Neuronal stem cell (in vitro differentiated cells): Measurements from ENCODE around the gene CPXM1.

Experiments used
- DNase-seq: peaks from one replicate; pipeline ENCODE4 v3.0.0-alpha.2; 2013; ENCODE audit warnings: low spot score
- H2AFZ ChIP-seq: one replicate; pipeline ENCODE4 v1.6.1; 2013; ENCODE audit warnings: mild to moderate bottlenecking, low read length, inconsistent platforms
- H2AK5ac ChIP-seq: 2 replicates; pipeline ENCODE4 v1.6.1; 2013; ENCODE audit warnings: low read depth, mild to moderate bottlenecking, inconsistent platforms, low read length, moderate library complexity, mixed read lengths
- H2BK120ac ChIP-seq: 2 replicates; pipeline ENCODE4 v1.6.1; 2013; ENCODE audit warnings: low read depth, mild to moderate bottlenecking, inconsistent platforms, low read length, moderate library complexity, mixed read lengths
- H2BK12ac ChIP-seq: one replicate; pipeline ENCODE4 v1.6.1; 2013; ENCODE audit warnings: low read length, inconsistent platforms
- H2BK15ac ChIP-seq: 2 replicates; pipeline ENCODE4 v1.6.1; 2013; ENCODE audit warnings: mild to moderate bottlenecking, low read length, inconsistent platforms, mixed read lengths
- H2BK5ac ChIP-seq: one replicate; pipeline ENCODE4 v1.6.1; 2013; ENCODE audit warnings: inconsistent platforms, mild to moderate bottlenecking, low read length, moderate library complexity
- H3K14ac ChIP-seq: one replicate; pipeline ENCODE4 v1.6.1; 2013; ENCODE audit warnings: low read length, inconsistent platforms
- H3K18ac ChIP-seq: 2 replicates; pipeline ENCODE4 v1.6.1; 2013; ENCODE audit warnings: low read length, inconsistent platforms
- H3K23ac ChIP-seq: 2 replicates; pipeline ENCODE4 v1.6.1; 2013; ENCODE audit warnings: low read depth, mild to moderate bottlenecking, mixed read lengths, low read length, inconsistent platforms; ENCODE audit not compliant: poor library complexity
- H3K27ac ChIP-seq: replicated peaks from 3 replicates; pipeline ENCODE4 v1.5.1; 2013; ENCODE audit warnings: low read length, inconsistent platforms
- H3K27me3 ChIP-seq, 3 experiments: 2 replicates each; pipeline ENCODE4 v1.6.1; 2013; ENCODE audit warnings: low read length in 3 of 3, mild to moderate bottlenecking in 2 of 3, inconsistent platforms in 1 of 3, low read depth in 1 of 3, mixed read lengths in 1 of 3, moderate library complexity in 1 of 3; ENCODE audit not compliant: control insufficient read depth in 3 of 3, insufficient read depth in 3 of 3
- H3K36me3 ChIP-seq, 2 donors: replicated peaks in 1 of 2; 2 replicates each; pipeline ENCODE4 v1.6.1; 2013; ENCODE audit warnings: low read length in 2 of 2; ENCODE audit not compliant: control insufficient read depth in 2 of 2, insufficient read depth in 2 of 2
- H3K4ac ChIP-seq: 2 replicates; pipeline ENCODE4 v1.6.1; 2013; ENCODE audit warnings: inconsistent platforms, mild to moderate bottlenecking, low read length, moderate library complexity
- H3K4me1 ChIP-seq, 2 donors: 1 replicate in 1 of 2; 2 replicates in 1 of 2; pipeline ENCODE4 v1.6.1; 2013; ENCODE audit warnings: low read length in 2 of 2, low read depth in 1 of 2; ENCODE audit not compliant: control insufficient read depth in 2 of 2, insufficient read depth in 1 of 2
- H3K4me2 ChIP-seq: one replicate; pipeline ENCODE4 v1.6.1; 2013; ENCODE audit warnings: mild to moderate bottlenecking, low read length, inconsistent platforms; ENCODE audit not compliant: insufficient read depth, poor library complexity, severe bottlenecking
- H3K4me3 ChIP-seq, 2 donors: 2 replicates each; pipeline ENCODE4 v1.5.1; 2013; ENCODE audit warnings: low read length in 2 of 2, mild to moderate bottlenecking in 2 of 2, inconsistent platforms in 1 of 2, moderate library complexity in 1 of 2
- H3K79me1 ChIP-seq: one replicate; pipeline ENCODE4 v1.6.1; 2013; ENCODE audit warnings: low read depth, mild to moderate bottlenecking, inconsistent platforms, low read length, moderate library complexity
- H3K9ac ChIP-seq: one replicate; pipeline ENCODE4 v1.6.1; 2013; ENCODE audit warnings: mild to moderate bottlenecking, low read depth, low read length, inconsistent platforms; ENCODE audit not compliant: poor library complexity
- H3K9me3 ChIP-seq, 2 donors: replicated peaks in 1 of 2; 2 replicates each; pipeline versions ENCODE3 to v1.6.1; 2013; ENCODE audit warnings: low read length in 2 of 2, mild to moderate bottlenecking in 2 of 2, inconsistent platforms in 1 of 2, low read depth in 1 of 2, mixed read lengths in 1 of 2, moderate library complexity in 1 of 2; ENCODE audit not compliant: control insufficient read depth in 2 of 2, insufficient read depth in 1 of 2
- H4K8ac ChIP-seq: one replicate; pipeline ENCODE4 v1.6.1; 2013; ENCODE audit warnings: low read depth, mild to moderate bottlenecking, inconsistent platforms, low read length, moderate library complexity
- H4K91ac ChIP-seq: one replicate; pipeline ENCODE4 v1.6.1; 2013; ENCODE audit warnings: low read length, low read depth, mild to moderate bottlenecking, inconsistent platforms; ENCODE audit not compliant: poor library complexity
- WGBS, 2 donors: extraction: QIAGEN DNeasy Blood & Tissue Kit; methylation state at CpG; one replicate each; pipeline ENCODE4 v1.1.7; 2013; ENCODE audit warnings: missing lambda C conversion rate in 2 of 2, mixed read lengths in 1 of 2; ENCODE audit not compliant: insufficient read length in 2 of 2, insufficient replicate concordance in 1 of 2; ENCODE audit errors: extremely low coverage in 2 of 2; 5-methylcytosine and 5-hydroxymethylcytosine counted together

Gene CPXM1

DNA sequence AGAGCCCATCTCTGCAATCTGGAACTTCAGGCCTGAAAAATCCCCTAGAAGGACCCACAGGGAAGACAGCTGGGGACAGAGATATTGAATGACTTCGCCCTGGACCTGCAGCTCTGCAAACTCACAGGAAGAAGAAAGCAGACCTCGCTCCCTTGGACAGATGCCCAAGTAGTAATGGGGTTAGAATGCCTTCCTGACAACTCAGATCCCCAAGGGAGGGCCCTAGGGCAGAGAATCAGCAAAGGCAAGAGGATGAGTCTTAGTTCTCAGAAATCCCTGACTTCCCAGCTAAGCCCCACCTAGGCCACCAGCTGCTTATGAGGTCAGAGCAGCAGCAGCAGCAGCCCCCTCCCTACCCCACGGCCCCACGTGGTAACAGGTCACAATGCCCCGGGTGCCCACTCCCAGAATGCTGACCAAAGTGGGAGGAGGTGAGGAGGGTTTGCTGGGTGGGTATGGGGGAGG is 14.2 kb upstream of the CPXM1 start, which contains the start of gene C20orf141:
TSS of gene C20orf141 (plus strand) at position 401 of the 465 bp plus-strand sequence. CDS start 198 bp downstream, outside the sequence.
- no peak within 1 kb of the TSS for H2BK15ac ChIP-seq
- no peaks in the 10 kb centered on the region for H3K4me1 ChIP-seq
- no peak within 1 kb of the TSS for H2BK120ac ChIP-seq
- peak within 1 kb of the TSS; percentile 35 for H2AK5ac ChIP-seq
- H3K27ac ChIP-seq, result no peak within 1 kb of the TSS
- H2BK12ac ChIP-seq, result peak within 1 kb of the TSS; percentile 79
- no peaks in the 10 kb centered on the region for H3K79me1 ChIP-seq
- H4K91ac ChIP-seq, result no peak within 1 kb of the TSS
- no peak within 1 kb of the TSS for H4K8ac ChIP-seq
- H3K36me3 ChIP-seq, result no peaks in the 10 kb centered on the region
- no peak within 1 kb of the TSS for H3K14ac ChIP-seq
- no peak within 1 kb of the TSS for H3K4me3 ChIP-seq
- no peak within 1 kb of the TSS for H2AFZ ChIP-seq
- H3K18ac ChIP-seq, result peak within 1 kb of the TSS; percentile 24
- no peak within 1 kb of the TSS for H3K4me2 ChIP-seq
- no peak within 1 kb of the TSS for H3K4ac ChIP-seq
- H3K9ac ChIP-seq, result no peak within 1 kb of the TSS
- DNase-seq, result no peak
- H3K27me3 ChIP-seq, result peaks cover 0 to 28% (median 0%) of the 10 kb centered on the region in 3 experiments
- peaks cover 0 to 10% of the 10 kb centered on the region in 2 donors for H3K9me3 ChIP-seq
- WGBS, 2 donors, result no CpG with 5 or more reads among the region's 5 CpGs
- H3K23ac ChIP-seq, result no peak within 1 kb of the TSS
- H2BK5ac ChIP-seq, result no peak within 1 kb of the TSS

DNA sequence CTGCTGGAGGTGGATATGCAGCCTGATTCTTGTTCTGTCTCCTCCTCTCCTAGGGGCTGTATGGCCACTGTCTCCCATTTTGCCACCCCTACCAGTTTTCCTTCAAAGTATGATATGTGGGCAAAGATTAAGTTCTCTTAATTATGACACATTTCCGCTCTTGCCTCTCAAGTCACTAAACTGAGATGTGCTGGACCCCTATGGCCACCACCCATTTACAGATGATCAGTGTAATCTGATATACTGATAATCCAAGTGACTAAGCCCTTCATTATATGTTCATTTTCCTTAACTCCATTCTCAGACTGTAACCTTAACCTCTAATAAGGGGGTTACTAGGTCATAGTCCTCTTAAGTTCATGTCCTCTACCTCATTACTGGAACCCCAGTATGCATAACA is 13.6 kb upstream of the CPXM1 start:
- DNase-seq, result no peak
- WGBS, 2 donors, result no CpG with 5 or more reads among the region's 1 CpG
- Histone ChIP-seq H2BK120ac (no peak overlapping the region), H2AK5ac (no peak overlapping the region), H3K18ac (no peak overlapping the region), H3K36me3 (no peaks in the 10 kb centered on the region), H3K27ac (no peak overlapping the region), H2BK12ac (no peak overlapping the region), H2BK15ac (no peak overlapping the region), H3K23ac (no peak overlapping the region), H2BK5ac (no peak overlapping the region), H3K4ac (no peak overlapping the region), H3K4me3 (no peak overlapping the region), H3K27me3 (peaks cover 0 to 24% (median 0%) of the 10 kb centered on the region in 3 experiments), H3K4me2 (no peak overlapping the region), H3K4me1 (no peaks in the 10 kb centered on the region), H4K8ac (no peak overlapping the region), H3K14ac (no peak overlapping the region), H2AFZ (no peak overlapping the region), H3K9ac (no peak overlapping the region), H3K79me1 (no peaks in the 10 kb centered on the region), H3K9me3 (peaks cover 0 to 10% of the 10 kb centered on the region in 2 donors), H4K91ac (no peak overlapping the region)

DNA sequence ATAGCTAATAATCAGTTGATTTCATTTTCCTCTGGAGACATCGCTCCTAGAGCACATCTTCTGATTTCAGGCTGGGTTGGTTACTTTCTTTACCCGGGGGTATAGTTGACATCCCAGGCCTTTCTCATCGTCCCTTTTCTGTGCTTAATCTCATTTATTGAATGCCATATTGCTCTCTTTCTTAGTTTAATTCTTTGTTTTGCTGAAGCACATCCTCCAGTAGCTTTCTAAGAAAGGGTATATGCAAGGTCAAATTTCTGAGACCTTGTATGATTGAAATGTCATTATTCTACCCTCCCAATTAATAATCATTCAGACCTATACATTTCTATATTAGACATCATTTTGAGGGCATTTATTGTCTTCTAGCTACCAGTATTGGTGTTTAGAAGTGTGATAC is 11.8 kb upstream of the CPXM1 start:
- Histone ChIP-seq H3K4me1 (no peaks in the 10 kb centered on the region), H3K23ac (no peak overlapping the region), H3K18ac (no peak overlapping the region), H3K4me3 (no peak overlapping the region), H4K8ac (no peak overlapping the region), H3K36me3 (no peaks in the 10 kb centered on the region), H2AFZ (no peak overlapping the region), H2BK5ac (no peak overlapping the region), H2BK12ac (no peak overlapping the region), H3K27ac (no peak overlapping the region), H4K91ac (no peak overlapping the region), H3K79me1 (no peaks in the 10 kb centered on the region), H2BK15ac (no peak overlapping the region), H3K9ac (no peak overlapping the region), H2AK5ac (no peak overlapping the region), H3K9me3 (peaks cover 2 to 10% of the 10 kb centered on the region in 2 donors), H3K4me2 (no peak overlapping the region), H3K14ac (no peak overlapping the region), H3K4ac (no peak overlapping the region), H3K27me3 (peaks cover 2 to 7% (median 7%) of the 10 kb centered on the region in 3 experiments), H2BK120ac (no peak overlapping the region)
- WGBS, 2 donors, result no CpG with 5 or more reads among the region's 3 CpGs
- DNase-seq, result no peak

DNA sequence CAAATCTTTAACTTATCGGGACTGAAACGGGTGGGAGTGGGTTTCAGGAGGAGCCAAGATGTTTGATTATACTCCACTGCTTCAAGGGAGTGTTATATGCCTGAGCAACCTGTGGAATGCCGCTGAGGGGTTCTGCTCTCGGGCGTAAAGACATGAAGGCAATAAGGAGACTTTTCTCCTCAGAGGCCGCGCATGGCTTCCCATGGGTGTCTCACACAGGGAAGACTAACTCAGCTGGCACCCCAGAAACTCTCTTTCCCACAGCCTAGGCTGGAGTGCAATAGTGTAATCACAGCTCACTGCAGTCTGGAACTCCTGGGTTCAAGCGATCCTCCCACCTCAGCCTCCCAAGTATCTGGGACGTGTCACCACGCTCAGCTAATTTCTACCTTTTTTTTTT is 9.3 kb upstream of the CPXM1 start:
- no peak overlapping the region for H3K4ac ChIP-seq
- H2BK120ac ChIP-seq, result no peak overlapping the region
- no peak overlapping the region for H3K4me2 ChIP-seq
- H2BK5ac ChIP-seq, result no peak overlapping the region
- H3K36me3 ChIP-seq, result no peaks in the 10 kb centered on the region
- H3K9me3 ChIP-seq, result peaks cover 6 to 21% of the 10 kb centered on the region in 2 donors
- no peak for DNase-seq
- no peak overlapping the region for H4K91ac ChIP-seq
- H3K9ac ChIP-seq, result no peak overlapping the region
- no peak overlapping the region for H3K23ac ChIP-seq
- H4K8ac ChIP-seq, result no peak overlapping the region
- peaks cover 2 to 7% of the 10 kb centered on the region in 2 donors for H3K4me1 ChIP-seq
- H3K27ac ChIP-seq, result no peak overlapping the region
- peaks cover 1% of the 10 kb centered on the region for H3K79me1 ChIP-seq
- no peak overlapping the region for H2AFZ ChIP-seq
- no peak overlapping the region for H3K4me3 ChIP-seq
- no peak overlapping the region for H3K18ac ChIP-seq
- WGBS, 2 donors, result no CpG with 5 or more reads among the region's 10 CpGs
- peaks cover 15 to 30% (median 18%) of the 10 kb centered on the region in 3 experiments for H3K27me3 ChIP-seq
- H2BK12ac ChIP-seq, result no peak overlapping the region
- no peak overlapping the region for H3K14ac ChIP-seq
- H2BK15ac ChIP-seq, result no peak overlapping the region
- H2AK5ac ChIP-seq, result no peak overlapping the region
